Measurements from ENCODE around the gene EPHB2. TPM values are rescaled to one million over a fixed set of nuclear protein-coding genes. Genes with fewer than 3 reads are reported as not detected.

Gene EPHB2
- total RNA-seq, 1 experiment from 2014 or later, result 18.5 TPM

DNA sequence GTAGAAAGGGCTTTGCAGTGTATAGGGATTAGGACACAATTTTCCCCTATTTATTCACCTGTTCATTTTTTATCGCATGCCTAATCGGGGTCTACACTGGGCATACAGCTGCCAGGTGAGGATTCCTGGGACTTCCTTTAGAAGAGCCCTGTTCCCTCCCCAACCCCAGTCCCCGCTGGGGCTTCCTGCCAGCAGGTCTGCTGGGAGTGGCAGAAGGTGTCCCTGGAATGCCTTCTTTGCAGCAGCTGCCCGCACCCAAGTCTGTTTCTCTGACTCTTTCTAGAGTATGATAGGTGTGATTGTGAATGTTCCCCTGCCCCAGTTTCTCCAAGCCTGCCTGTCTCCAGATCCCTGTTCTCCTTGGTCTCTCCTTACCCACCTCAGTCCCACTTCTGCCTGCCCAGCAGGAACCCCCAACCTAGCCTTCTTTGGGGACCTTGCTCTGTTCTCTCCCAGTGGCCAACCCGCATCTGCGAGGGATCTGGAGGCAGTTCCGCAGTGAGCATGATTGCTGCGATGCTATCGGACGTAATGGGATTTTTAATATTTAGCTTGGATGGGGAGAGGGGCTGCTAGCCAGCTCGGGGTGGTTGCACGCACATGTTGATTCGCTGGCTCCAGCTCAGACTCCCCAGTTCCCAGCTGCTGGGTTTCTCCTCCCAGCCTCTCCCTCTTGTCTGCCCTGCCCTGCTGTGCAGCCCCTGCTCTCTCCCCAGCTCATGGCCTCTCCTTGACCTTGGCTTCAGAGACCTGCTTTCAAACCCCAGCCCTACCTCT lies 79.8 kb downstream of the EPHB2 start:
- POLR2A ChIA-PET, result no interaction called here
- H3K36me3 Mint-ChIP-seq, result no peaks in the 10 kb centered on the region
- TF ChIP-seq, protein P1, sequence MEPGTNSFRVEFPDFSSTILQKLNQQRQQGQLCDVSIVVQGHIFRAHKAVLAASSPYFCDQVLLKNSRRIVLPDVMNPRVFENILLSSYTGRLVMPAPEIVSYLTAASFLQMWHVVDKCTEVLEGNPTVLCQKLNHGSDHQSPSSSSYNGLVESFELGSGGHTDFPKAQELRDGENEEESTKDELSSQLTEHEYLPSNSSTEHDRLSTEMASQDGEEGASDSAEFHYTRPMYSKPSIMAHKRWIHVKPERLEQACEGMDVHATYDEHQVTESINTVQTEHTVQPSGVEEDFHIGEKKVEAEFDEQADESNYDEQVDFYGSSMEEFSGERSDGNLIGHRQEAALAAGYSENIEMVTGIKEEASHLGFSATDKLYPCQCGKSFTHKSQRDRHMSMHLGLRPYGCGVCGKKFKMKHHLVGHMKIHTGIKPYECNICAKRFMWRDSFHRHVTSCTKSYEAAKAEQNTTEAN (CRISPR knock-in tag; IDR thresholded peaks at IDR 0.05), result no peak
- TF ChIP-seq, protein P2, sequence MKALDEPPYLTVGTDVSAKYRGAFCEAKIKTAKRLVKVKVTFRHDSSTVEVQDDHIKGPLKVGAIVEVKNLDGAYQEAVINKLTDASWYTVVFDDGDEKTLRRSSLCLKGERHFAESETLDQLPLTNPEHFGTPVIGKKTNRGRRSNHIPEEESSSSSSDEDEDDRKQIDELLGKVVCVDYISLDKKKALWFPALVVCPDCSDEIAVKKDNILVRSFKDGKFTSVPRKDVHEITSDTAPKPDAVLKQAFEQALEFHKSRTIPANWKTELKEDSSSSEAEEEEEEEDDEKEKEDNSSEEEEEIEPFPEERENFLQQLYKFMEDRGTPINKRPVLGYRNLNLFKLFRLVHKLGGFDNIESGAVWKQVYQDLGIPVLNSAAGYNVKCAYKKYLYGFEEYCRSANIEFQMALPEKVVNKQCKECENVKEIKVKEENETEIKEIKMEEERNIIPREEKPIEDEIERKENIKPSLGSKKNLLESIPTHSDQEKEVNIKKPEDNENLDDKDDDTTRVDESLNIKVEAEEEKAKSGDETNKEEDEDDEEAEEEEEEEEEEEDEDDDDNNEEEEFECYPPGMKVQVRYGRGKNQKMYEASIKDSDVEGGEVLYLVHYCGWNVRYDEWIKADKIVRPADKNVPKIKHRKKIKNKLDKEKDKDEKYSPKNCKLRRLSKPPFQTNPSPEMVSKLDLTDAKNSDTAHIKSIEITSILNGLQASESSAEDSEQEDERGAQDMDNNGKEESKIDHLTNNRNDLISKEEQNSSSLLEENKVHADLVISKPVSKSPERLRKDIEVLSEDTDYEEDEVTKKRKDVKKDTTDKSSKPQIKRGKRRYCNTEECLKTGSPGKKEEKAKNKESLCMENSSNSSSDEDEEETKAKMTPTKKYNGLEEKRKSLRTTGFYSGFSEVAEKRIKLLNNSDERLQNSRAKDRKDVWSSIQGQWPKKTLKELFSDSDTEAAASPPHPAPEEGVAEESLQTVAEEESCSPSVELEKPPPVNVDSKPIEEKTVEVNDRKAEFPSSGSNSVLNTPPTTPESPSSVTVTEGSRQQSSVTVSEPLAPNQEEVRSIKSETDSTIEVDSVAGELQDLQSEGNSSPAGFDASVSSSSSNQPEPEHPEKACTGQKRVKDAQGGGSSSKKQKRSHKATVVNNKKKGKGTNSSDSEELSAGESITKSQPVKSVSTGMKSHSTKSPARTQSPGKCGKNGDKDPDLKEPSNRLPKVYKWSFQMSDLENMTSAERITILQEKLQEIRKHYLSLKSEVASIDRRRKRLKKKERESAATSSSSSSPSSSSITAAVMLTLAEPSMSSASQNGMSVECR (CRISPR knock-in tag; IDR thresholded peaks at IDR 0.05; ENCODE audit: borderline replicate concordance), result no peak
- TF ChIP-seq, protein P3, sequence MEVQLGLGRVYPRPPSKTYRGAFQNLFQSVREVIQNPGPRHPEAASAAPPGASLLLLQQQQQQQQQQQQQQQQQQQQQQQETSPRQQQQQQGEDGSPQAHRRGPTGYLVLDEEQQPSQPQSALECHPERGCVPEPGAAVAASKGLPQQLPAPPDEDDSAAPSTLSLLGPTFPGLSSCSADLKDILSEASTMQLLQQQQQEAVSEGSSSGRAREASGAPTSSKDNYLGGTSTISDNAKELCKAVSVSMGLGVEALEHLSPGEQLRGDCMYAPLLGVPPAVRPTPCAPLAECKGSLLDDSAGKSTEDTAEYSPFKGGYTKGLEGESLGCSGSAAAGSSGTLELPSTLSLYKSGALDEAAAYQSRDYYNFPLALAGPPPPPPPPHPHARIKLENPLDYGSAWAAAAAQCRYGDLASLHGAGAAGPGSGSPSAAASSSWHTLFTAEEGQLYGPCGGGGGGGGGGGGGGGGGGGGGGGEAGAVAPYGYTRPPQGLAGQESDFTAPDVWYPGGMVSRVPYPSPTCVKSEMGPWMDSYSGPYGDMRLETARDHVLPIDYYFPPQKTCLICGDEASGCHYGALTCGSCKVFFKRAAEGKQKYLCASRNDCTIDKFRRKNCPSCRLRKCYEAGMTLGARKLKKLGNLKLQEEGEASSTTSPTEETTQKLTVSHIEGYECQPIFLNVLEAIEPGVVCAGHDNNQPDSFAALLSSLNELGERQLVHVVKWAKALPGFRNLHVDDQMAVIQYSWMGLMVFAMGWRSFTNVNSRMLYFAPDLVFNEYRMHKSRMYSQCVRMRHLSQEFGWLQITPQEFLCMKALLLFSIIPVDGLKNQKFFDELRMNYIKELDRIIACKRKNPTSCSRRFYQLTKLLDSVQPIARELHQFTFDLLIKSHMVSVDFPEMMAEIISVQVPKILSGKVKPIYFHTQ (CRISPR knock-in tag; IDR thresholded peaks at IDR 0.05), result no peak
- TF ChIP-seq ZNF416 (CRISPR knock-in tag; IDR thresholded peaks at IDR 0.05) (no peak), TEAD1 (CRISPR knock-in tag; IDR thresholded peaks at IDR 0.05) (no peak)
- H3K27ac Mint-ChIP-seq, result peak overlapping the region; percentile 77
- H3K27me3 Mint-ChIP-seq (ENCODE audit: low read depth), result no peaks in the 10 kb centered on the region
- DNase-seq (ENCODE audit: low spot score) (no peak), ATAC-seq (peak; percentile 12; the same call in 1 of the 2 replicates)
- H3K4me1 Mint-ChIP-seq, result peaks cover 39% of the 10 kb centered on the region
- CTCF ChIA-PET, result interaction anchor here (1.5 to 1.6 kb wide), 2 partner anchors 15 to 72 kb away, joined by 4 read pairs; no protein-coding TSS in a partner anchor
- H3K9me3 Mint-ChIP-seq, result no peaks in the 10 kb centered on the region
- no peak overlapping the region for H3K4me3 Mint-ChIP-seq

DNA sequence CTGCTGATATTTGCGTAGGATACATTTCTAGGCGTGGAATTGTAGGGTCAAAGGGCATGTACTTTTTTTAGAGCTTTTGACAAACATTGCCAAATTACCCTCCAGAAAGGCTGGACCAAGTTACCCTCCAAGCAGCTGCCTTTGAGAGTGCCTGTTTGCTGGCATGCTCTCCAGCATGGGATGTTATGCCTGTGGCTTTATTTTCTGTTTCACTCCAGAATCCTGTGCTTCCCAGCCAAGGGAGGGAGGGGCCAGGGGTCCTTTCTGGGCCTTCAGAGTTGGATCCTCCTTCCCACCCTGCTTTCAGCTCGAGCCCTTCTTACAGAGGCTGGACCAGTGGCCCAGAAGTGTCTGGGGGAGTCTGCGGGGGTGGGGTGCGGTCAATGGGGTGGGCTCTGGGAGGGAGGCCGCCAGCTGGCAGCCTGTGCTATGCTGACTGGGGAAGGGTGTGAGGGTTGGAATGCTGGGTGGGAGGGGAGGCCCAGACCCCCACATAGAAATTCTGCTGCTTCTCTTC lies 81.2 kb downstream of the EPHB2 start:
- H3K9me3 Mint-ChIP-seq, result no peaks in the 10 kb centered on the region
- DNase-seq (ENCODE audit: low spot score) (no peak), ATAC-seq (no peak)
- no peaks in the 10 kb centered on the region for H3K27me3 Mint-ChIP-seq (ENCODE audit: low read depth)
- CTCF ChIA-PET, result interaction anchor here (0.7 to 2.7 kb wide), 3 partner anchors 14 to 394 kb away, joined by 3 to 12 read pairs (median 4); no protein-coding TSS in a partner anchor
- no peak overlapping the region for H3K27ac Mint-ChIP-seq
- POLR2A ChIA-PET, result no interaction called here
- TF ChIP-seq, protein P4, sequence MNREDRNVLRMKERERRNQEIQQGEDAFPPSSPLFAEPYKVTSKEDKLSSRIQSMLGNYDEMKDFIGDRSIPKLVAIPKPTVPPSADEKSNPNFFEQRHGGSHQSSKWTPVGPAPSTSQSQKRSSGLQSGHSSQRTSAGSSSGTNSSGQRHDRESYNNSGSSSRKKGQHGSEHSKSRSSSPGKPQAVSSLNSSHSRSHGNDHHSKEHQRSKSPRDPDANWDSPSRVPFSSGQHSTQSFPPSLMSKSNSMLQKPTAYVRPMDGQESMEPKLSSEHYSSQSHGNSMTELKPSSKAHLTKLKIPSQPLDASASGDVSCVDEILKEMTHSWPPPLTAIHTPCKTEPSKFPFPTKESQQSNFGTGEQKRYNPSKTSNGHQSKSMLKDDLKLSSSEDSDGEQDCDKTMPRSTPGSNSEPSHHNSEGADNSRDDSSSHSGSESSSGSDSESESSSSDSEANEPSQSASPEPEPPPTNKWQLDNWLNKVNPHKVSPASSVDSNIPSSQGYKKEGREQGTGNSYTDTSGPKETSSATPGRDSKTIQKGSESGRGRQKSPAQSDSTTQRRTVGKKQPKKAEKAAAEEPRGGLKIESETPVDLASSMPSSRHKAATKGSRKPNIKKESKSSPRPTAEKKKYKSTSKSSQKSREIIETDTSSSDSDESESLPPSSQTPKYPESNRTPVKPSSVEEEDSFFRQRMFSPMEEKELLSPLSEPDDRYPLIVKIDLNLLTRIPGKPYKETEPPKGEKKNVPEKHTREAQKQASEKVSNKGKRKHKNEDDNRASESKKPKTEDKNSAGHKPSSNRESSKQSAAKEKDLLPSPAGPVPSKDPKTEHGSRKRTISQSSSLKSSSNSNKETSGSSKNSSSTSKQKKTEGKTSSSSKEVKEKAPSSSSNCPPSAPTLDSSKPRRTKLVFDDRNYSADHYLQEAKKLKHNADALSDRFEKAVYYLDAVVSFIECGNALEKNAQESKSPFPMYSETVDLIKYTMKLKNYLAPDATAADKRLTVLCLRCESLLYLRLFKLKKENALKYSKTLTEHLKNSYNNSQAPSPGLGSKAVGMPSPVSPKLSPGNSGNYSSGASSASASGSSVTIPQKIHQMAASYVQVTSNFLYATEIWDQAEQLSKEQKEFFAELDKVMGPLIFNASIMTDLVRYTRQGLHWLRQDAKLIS (CRISPR knock-in tag; IDR thresholded peaks at IDR 0.05; ENCODE audit: borderline replicate concordance), result no peak
- TF ChIP-seq SOX15 (CRISPR knock-in tag; IDR thresholded peaks at IDR 0.05), result no peak
- no peak for TF ChIP-seq GABPB1 (CRISPR knock-in tag; IDR thresholded peaks at IDR 0.05)
- TF ChIP-seq GTF2I (CRISPR knock-in tag; conservative IDR thresholded peaks at IDR 0.05), result peak; percentile 88
- TF ChIP-seq, protein P5, sequence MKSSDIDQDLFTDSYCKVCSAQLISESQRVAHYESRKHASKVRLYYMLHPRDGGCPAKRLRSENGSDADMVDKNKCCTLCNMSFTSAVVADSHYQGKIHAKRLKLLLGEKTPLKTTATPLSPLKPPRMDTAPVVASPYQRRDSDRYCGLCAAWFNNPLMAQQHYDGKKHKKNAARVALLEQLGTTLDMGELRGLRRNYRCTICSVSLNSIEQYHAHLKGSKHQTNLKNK (CRISPR knock-in tag; IDR thresholded peaks at IDR 0.05), result no peak
- H3K4me1 Mint-ChIP-seq, result peaks cover 40% of the 10 kb centered on the region
- no peak overlapping the region for H3K4me3 Mint-ChIP-seq
- no peaks in the 10 kb centered on the region for H3K36me3 Mint-ChIP-seq
